AG08395 (cell line): ENCODE data around the gene DYNC2H1.
A peak's percentile ranks its signal among the peaks of the same experiment; 100 is the strongest.

Experiments used
- DNase-seq: peaks from one replicate; pipeline ENCODE4 v3.0.0; 2012; ENCODE audit warnings: mixed read lengths, low spot score

DYNC2H1 gene

DNA sequence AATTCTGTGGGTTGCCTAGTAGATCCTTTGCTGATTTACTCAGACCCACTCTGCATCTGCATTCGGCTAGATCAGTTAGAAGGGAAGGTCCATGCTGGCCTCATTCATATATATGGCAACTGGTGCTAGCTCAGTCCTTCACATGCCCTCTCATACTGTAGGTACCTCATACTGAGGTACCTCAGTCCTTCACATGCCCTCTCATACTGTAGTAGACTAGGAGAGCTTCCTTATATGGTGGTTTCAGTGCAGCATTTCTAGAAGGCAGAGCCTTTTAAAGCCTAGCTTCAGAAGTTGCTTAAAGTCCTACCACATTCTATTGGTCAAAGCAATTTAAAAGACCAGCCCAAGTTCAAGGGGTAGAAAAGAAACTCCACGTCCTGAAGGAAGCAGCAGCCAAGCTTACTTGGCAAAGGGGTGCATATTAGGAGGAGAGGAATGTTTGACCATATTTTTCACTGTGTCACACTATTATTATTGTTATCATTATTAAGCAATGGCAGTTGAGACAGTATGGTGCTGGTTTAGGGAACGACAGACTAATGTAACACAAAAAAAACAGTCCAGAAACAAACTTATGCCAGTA lies 356.4 kb downstream of the DYNC2H1 start:
- DNase-seq = no peak

GRCh38 chr11:103471546-103471945 lies 362.3 kb downstream of the DYNC2H1 start:
- DNase-seq = no peak

- DNase-seq = no peak
Observed at GRCh38 chr11:103476874-103477273, 367.6 kb downstream of the DYNC2H1 start.

- DNase-seq = no peak
Observed at GRCh38 chr11:103480421-103480820, 371.2 kb downstream of the DYNC2H1 start.

GRCh38 chr11:103483996-103484395 lies 374.8 kb downstream of the DYNC2H1 start:
- no peak for DNase-seq

- DNase-seq = no peak
Observed at GRCh38 chr11:103484545-103484944, 375.3 kb downstream of the DYNC2H1 start.

DNA sequence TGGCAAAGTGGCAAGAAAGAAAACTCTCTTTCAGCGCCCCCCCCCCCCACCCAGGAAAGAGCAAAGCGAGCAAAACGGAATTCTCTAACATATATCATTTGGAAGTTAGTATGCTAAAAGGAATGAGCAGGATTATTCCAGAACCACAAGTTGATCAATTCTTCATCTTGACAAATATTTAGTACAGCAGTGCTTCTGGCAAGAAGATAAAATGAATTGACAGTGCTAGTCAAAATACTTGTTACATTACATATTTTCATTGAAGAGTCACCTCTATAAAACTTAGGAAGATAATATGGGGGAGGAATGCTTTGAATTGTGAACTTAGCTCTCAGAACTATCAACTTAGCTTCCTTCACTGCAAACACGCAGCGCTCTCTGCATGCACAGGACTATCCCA lies 377.4 kb downstream of the DYNC2H1 start:
- no peak for DNase-seq

DNA sequence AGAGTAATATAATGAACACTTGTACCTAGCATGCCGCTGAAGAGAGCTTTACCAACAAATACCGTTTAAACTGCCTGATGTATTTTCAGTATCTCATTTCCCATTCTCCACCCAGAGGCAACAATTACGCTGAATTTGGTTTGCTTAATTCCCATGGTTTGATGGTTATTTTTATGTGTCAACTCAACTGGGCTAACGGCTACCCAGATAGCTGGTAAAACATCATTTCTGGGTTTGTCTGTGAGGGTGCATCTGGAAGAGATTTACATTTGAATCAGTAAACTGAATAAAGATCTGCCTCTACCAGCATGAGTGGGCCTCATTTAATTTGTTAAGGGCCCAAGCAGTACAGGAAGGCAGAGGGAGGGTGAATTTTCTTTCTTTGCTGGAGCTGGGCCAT lies 377.9 kb downstream of the DYNC2H1 start:
- no peak for DNase-seq

DNA sequence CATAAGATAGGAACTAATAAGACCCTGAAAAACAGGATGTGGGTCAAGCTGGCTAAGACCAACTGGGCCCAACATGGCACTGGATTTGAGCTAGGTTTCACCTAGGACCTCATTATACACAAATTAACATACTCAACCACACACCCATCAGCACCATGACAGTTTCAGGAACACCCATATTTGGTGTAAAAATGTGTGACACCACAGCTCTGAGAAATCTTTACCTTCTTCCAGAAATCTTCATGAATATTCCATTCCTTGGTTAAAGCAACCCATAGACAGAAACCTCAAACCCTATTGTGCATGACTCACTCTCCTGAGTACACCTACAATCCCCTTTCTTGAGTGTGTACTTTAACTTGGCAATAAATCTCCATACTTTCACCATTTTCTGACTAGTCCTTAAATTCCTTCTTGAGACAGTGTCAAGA lies 378.8 kb downstream of the DYNC2H1 start:
- DNase-seq = no peak

- DNase-seq = no peak
Observed at GRCh38 chr11:103488579-103488978, 379.4 kb downstream of the DYNC2H1 start.

DNA sequence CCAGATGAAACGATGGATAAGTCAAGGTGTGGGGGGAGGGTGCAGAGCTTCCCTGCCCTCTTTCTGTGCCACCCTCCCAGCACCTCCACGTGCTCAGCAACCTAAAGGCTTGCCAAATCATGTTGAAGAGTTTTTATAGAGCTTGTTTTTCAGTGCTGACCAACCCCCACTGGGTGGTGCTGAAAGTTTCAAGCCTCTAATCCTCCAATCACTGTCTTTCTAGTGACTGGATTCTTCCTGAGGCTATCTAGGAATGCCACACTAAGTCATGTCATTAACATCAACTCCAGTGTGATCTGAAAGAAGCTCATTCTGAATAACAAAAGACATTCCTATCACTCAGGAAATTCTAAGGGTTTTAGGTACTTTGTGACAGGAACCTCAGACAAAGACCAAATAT lies 382.6 kb downstream of the DYNC2H1 start:
- DNase-seq = no peak

DNA sequence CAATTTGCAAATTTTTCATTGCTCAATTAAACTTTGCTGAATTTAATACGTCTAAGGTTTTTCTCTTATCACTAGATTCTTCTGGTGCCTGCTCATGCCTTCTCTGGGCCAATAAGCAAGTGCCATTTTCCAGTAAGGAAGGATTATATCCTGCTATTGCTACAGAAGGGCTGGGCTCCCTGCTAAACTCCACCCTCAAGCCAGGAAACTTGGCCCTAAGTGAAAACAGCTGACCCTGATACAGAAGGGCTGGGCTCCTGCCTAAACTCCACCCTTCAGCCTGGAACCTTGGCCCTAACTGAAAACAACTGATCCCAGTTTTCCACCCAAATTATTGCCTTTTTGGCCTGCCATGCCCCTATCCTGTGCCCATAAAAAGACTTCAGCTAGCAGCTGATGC lies 385.3 kb downstream of the DYNC2H1 start:
- peak; percentile 34 for DNase-seq

DNA sequence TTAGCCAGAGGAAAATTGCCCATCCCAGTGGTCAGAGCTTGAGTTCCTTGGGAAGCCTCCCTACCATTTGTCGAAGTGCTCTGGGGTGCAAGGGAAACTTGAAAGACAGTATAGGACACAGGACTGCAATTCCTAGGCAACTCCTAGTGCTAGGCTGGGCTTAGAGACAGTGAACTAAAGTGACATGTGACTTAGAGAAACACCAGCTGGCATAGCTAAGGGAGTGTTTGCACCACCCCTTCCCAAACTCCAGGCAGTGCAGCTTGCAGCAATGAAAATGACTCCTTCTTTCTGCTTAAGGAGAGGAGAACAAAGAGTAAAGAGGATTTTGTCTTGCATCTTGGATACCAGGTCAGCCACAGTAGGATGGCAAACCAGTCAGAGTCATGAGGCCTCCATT lies 388.0 kb downstream of the DYNC2H1 start:
- DNase-seq = no peak

GRCh38 chr11:103499710-103500340 lies 390.6 kb downstream of the DYNC2H1 start:
- no peak for DNase-seq

GRCh38 chr11:103515283-103515682 lies 406.1 kb downstream of the DYNC2H1 start:
- DNase-seq = no peak

DNA sequence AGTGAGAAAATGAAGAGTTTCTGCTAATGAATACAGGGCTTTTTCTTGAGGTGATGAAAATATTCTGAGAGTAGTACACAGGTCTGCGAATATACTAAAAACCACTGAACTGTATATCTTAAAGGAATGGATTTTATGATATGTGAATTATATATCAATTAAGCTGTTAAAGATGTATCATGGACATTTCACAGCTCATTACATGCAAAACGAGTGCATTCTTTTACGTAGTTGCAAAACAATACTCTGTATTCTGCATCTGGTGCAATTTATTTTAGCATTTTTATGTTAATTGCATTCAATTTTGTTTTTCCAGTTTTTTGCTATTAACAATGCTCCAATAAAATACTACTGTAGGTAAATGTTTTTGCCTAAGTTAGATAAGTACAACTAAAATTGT lies 411.6 kb downstream of the DYNC2H1 start:
- no peak for DNase-seq

GRCh38 chr11:103525069-103525468 lies 415.8 kb downstream of the DYNC2H1 start:
- no peak for DNase-seq

DNA sequence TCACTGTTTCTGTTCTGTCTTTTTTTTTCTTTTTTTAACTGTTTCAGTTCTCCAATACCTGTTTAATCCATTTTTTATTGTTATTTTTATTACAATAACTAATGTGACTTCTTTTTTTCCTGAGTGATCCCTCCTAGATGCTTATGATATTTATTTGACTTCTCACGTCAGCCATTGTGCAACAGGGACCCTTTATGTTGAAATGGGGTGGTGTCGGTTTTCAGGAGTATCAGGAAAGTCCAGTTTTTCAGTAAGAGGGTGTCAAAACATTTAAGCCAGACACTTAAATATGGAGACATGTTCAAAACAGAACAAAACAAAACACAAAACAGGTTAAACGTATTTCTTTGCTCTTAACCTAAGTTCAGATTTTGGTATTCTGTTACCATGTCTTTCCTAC lies 418.8 kb downstream of the DYNC2H1 start:
- no peak for DNase-seq

- DNase-seq = no peak
Observed at GRCh38 chr11:103528596-103528995, 419.4 kb downstream of the DYNC2H1 start.

GRCh38 chr11:103529181-103529684 lies 420.0 kb downstream of the DYNC2H1 start:
- peak; percentile 69 for DNase-seq
